Panc1 (cell line): ENCODE results near the gene ERLEC1.

Experiments
- POLR2AphosphoS5 ChIP-seq: IDR thresholded peaks from 2 replicates; pipeline ENCODE4 v1.6.1; 2012; ENCODE audit warnings: mild to moderate bottlenecking, low read depth, low read length, moderate library complexity
- SIN3A ChIP-seq: IDR thresholded peaks from 2 replicates; pipeline ENCODE4 v1.6.1; 2012; ENCODE audit warnings: low read depth, mild to moderate bottlenecking, low read length, moderate library complexity, borderline replicate concordance; ENCODE audit not compliant: insufficient read depth
- TCF7L2 ChIP-seq: IDR thresholded peaks from 2 replicates; pipeline ENCODE4 v1.6.1; 2011; ENCODE audit warnings: mild to moderate bottlenecking, low read depth, low read length, inconsistent platforms
- TF ChIP-seq, protein P1 (sequence below), 2 experiments: IDR thresholded peaks; 2 replicates each; pipeline ENCODE4 v1.6.1; 2011 to 2012; ENCODE audit warnings: low read depth in 2 of 2, control low read depth in 1 of 2, low read length in 1 of 2, mild to moderate bottlenecking in 1 of 2, moderate library complexity in 1 of 2; ENCODE audit not compliant: insufficient read depth in 1 of 2
- TF ChIP-seq, protein P2 (sequence below): fragments of 450-650 bp; IDR thresholded peaks from 2 replicates; pipeline ENCODE4 v1.5.1; 2017; ENCODE audit warnings: mild to moderate bottlenecking

- TF ChIP-seq, protein P1, sequence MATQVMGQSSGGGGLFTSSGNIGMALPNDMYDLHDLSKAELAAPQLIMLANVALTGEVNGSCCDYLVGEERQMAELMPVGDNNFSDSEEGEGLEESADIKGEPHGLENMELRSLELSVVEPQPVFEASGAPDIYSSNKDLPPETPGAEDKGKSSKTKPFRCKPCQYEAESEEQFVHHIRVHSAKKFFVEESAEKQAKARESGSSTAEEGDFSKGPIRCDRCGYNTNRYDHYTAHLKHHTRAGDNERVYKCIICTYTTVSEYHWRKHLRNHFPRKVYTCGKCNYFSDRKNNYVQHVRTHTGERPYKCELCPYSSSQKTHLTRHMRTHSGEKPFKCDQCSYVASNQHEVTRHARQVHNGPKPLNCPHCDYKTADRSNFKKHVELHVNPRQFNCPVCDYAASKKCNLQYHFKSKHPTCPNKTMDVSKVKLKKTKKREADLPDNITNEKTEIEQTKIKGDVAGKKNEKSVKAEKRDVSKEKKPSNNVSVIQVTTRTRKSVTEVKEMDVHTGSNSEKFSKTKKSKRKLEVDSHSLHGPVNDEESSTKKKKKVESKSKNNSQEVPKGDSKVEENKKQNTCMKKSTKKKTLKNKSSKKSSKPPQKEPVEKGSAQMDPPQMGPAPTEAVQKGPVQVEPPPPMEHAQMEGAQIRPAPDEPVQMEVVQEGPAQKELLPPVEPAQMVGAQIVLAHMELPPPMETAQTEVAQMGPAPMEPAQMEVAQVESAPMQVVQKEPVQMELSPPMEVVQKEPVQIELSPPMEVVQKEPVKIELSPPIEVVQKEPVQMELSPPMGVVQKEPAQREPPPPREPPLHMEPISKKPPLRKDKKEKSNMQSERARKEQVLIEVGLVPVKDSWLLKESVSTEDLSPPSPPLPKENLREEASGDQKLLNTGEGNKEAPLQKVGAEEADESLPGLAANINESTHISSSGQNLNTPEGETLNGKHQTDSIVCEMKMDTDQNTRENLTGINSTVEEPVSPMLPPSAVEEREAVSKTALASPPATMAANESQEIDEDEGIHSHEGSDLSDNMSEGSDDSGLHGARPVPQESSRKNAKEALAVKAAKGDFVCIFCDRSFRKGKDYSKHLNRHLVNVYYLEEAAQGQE (IDR thresholded peaks at IDR 0.05; ENCODE audit: insufficient read depth in 1 of 2, low read depth in 2 of 2, low read length in 1 of 2): no peak
- TF ChIP-seq, protein P2, sequence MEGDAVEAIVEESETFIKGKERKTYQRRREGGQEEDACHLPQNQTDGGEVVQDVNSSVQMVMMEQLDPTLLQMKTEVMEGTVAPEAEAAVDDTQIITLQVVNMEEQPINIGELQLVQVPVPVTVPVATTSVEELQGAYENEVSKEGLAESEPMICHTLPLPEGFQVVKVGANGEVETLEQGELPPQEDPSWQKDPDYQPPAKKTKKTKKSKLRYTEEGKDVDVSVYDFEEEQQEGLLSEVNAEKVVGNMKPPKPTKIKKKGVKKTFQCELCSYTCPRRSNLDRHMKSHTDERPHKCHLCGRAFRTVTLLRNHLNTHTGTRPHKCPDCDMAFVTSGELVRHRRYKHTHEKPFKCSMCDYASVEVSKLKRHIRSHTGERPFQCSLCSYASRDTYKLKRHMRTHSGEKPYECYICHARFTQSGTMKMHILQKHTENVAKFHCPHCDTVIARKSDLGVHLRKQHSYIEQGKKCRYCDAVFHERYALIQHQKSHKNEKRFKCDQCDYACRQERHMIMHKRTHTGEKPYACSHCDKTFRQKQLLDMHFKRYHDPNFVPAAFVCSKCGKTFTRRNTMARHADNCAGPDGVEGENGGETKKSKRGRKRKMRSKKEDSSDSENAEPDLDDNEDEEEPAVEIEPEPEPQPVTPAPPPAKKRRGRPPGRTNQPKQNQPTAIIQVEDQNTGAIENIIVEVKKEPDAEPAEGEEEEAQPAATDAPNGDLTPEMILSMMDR: no peak
- no peak for TF ChIP-seq POLR2AphosphoS5
- no peak for TF ChIP-seq SIN3A
- TF ChIP-seq TCF7L2: no peak
Observed at GRCh38 chr2:53821810-53822209, 35.0 kb downstream of the ERLEC1 start.
